ENCODE data around the gene PPP1R37.

DNA sequence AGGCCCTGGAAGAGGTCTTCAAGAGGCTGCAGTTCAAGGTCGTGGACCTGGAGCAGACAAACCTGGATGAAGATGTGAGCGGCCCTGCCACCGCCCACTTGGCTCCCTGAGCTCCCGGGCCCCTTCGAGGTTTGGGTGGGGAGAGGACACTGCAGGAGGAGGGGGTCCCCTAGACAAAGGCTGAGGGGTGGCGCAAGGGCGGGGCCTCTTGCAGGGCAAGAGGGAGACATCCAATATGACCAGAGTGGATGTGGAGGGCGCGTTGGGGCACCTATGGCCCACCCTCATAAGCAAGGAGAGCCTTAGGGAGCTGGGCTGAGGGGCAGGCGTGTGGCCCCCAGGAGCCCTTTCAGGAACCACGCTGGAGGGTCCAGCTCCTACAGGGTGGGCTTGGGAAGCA lies 47.6 kb downstream of the PPP1R37 start:
- TF ChIP-seq CTCF (IDR thresholded peaks at IDR 0.05): no peak
- TF ChIP-seq EP300 (IDR thresholded peaks at IDR 0.05): no peak

Measured in tibial nerve (tissue), 4 donors.